Measurements from ENCODE around the gene PACS2.

PACS2 gene

DNA sequence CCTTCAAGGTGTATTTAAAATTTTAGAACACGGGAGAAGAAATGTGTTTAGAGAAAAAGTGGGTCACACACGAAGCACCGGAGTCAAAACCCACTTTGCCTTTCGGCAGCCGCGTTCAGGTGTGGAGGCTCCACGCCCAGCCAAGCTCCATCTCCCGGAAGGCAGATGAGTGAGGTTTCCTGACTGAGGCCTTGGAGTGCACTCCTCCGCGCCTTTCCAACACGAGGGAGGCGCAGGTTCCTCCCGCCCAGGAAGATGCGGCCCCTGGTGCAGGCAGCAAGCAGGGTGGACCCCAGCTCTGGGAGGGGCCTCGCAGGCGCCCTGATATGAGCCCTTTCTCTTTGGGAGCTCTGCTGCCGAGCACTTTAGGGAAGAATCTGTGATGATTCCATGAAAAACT lies 127.6 kb downstream of the PACS2 start:
- H3K36me3 ChIP-seq (ENCODE audit: control insufficient read depth in 4 of 4, insufficient read depth in 4 of 4, low read length in 3 of 4): peaks cover 0 to 65% (median 46%) of the 10 kb centered on the region in 4 experiments
- CTCF ChIA-PET: interaction anchor here (1.0 kb wide), 1 partner anchor 15 kb away, joined by 4 read pairs; no protein-coding TSS in a partner anchor

GRCh38 chr14:105442834-105443233 lies 128.3 kb downstream of the PACS2 start:
- DNase-seq: no peak
- POLR2A ChIA-PET: no interaction called here
- Histone ChIP-seq H3K4me3 (ENCODE audit: control insufficient read depth in 1 of 7, extremely low read depth in 1 of 7, insufficient read depth in 4 of 7, low read depth in 2 of 7, low read length in 6 of 7) (no peak overlapping the region), H3K9me3 (ENCODE audit: control extremely low read depth in 1 of 5, control insufficient read depth in 4 of 5, insufficient read depth in 2 of 5, low read depth in 1 of 5, low read length in 4 of 5) (no peaks in the 10 kb centered on the region), H3K27me3 (replicated peaks in 2 of 5; ENCODE audit: control insufficient read depth in 4 of 5, insufficient read depth in 5 of 5, low read length in 4 of 5) (no peaks in the 10 kb centered on the region), H3K4me1 (ENCODE audit: control extremely low read depth in 1 of 4, control insufficient read depth in 4 of 4, insufficient read depth in 4 of 4, low read length in 3 of 4) (no peaks in the 10 kb centered on the region), H3K27ac (ENCODE audit: insufficient read depth in 1 of 2, low read depth in 1 of 2, low read length in 2 of 2, poor library complexity in 1 of 2, severe bottlenecking in 2 of 2) (no peak overlapping the region), H3K36me3 (ENCODE audit: control insufficient read depth in 4 of 4, insufficient read depth in 4 of 4, low read length in 3 of 4) (peaks cover 0 to 62% (median 45%) of the 10 kb centered on the region in 4 experiments)
- CTCF ChIA-PET: no interaction called here
- WGBS (ENCODE audit: insufficient coverage): 90% methylated on average over 12 of the region's 12 CpGs

More for the DNA sequence above, 127.6 kb downstream of the PACS2 start:
- 86% methylated on average over 17 of the region's 17 CpGs for WGBS (ENCODE audit: insufficient coverage)
- POLR2A ChIA-PET: no interaction called here
- no peaks in the 10 kb centered on the region for H3K4me1 ChIP-seq (ENCODE audit: control extremely low read depth in 1 of 4, control insufficient read depth in 4 of 4, insufficient read depth in 4 of 4, low read length in 3 of 4)
- no peak overlapping the region for H3K4me3 ChIP-seq (ENCODE audit: control insufficient read depth in 1 of 7, extremely low read depth in 1 of 7, insufficient read depth in 4 of 7, low read depth in 2 of 7, low read length in 6 of 7)
- no peak overlapping the region for H3K27ac ChIP-seq (ENCODE audit: insufficient read depth in 1 of 2, low read depth in 1 of 2, low read length in 2 of 2, poor library complexity in 1 of 2, severe bottlenecking in 2 of 2)
- no peaks in the 10 kb centered on the region for H3K27me3 ChIP-seq (replicated peaks in 2 of 5; ENCODE audit: control insufficient read depth in 4 of 5, insufficient read depth in 5 of 5, low read length in 4 of 5)
- no peaks in the 10 kb centered on the region for H3K9me3 ChIP-seq (ENCODE audit: control extremely low read depth in 1 of 5, control insufficient read depth in 4 of 5, insufficient read depth in 2 of 5, low read depth in 1 of 5, low read length in 4 of 5)
- DNase-seq: no peak

DNA sequence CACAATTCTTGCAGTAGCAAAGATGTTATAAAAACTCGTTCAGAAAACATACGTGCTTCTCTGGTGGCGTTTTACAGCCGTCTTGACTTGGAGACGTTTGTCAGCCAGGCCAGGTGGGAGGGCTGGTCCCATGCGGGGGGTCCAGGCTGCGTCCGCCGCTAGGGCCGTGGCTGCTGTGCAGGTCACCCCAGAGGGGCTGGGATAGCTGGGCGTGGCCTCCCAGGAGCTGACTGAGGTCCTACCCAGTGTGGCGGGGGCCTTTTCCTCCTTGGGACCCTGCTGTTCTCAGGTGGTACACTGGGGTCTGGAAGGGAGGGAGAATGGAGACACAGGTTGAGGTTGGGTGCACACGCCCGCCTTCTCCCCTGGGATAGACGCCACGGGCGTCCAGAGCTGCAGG lies 130.3 kb downstream of the PACS2 start:
- no peaks in the 10 kb centered on the region for H3K9me3 ChIP-seq (ENCODE audit: control extremely low read depth in 1 of 5, control insufficient read depth in 4 of 5, insufficient read depth in 2 of 5, low read depth in 1 of 5, low read length in 4 of 5)
- peaks cover 0 to 54% (median 37%) of the 10 kb centered on the region in 4 experiments for H3K36me3 ChIP-seq (ENCODE audit: control insufficient read depth in 4 of 4, insufficient read depth in 4 of 4, low read length in 3 of 4)
- ChIA-PET POLR2A (no interaction called here), CTCF (interaction anchor here (0.7 to 2.7 kb wide), 3 partner anchors 9 to 74 kb away, joined by 3 to 11 read pairs (median 4); no protein-coding TSS in a partner anchor)
- DNase-seq: no peak
- no peak overlapping the region for H3K4me3 ChIP-seq (ENCODE audit: control insufficient read depth in 1 of 7, extremely low read depth in 1 of 7, insufficient read depth in 4 of 7, low read depth in 2 of 7, low read length in 6 of 7)
- no peak overlapping the region for H3K27ac ChIP-seq (ENCODE audit: insufficient read depth in 1 of 2, low read depth in 1 of 2, low read length in 2 of 2, poor library complexity in 1 of 2, severe bottlenecking in 2 of 2)
- no peaks in the 10 kb centered on the region for H3K4me1 ChIP-seq (ENCODE audit: control extremely low read depth in 1 of 4, control insufficient read depth in 4 of 4, insufficient read depth in 4 of 4, low read length in 3 of 4)
- WGBS (ENCODE audit: insufficient coverage): 93% methylated on average over 17 of the region's 17 CpGs
- no peaks in the 10 kb centered on the region for H3K27me3 ChIP-seq (replicated peaks in 2 of 5; ENCODE audit: control insufficient read depth in 4 of 5, insufficient read depth in 5 of 5, low read length in 4 of 5)

GRCh38 chr14:105445290-105445689 lies 130.7 kb downstream of the PACS2 start:
- Histone ChIP-seq H3K9me3 (ENCODE audit: control extremely low read depth in 1 of 5, control insufficient read depth in 4 of 5, insufficient read depth in 2 of 5, low read depth in 1 of 5, low read length in 4 of 5) (no peaks in the 10 kb centered on the region), H3K36me3 (ENCODE audit: control insufficient read depth in 4 of 4, insufficient read depth in 4 of 4, low read length in 3 of 4) (peaks cover 0 to 54% (median 37%) of the 10 kb centered on the region in 4 experiments), H3K4me1 (ENCODE audit: control extremely low read depth in 1 of 4, control insufficient read depth in 4 of 4, insufficient read depth in 4 of 4, low read length in 3 of 4) (no peaks in the 10 kb centered on the region), H3K27ac (ENCODE audit: insufficient read depth in 1 of 2, low read depth in 1 of 2, low read length in 2 of 2, poor library complexity in 1 of 2, severe bottlenecking in 2 of 2) (no peak overlapping the region), H3K4me3 (ENCODE audit: control insufficient read depth in 1 of 7, extremely low read depth in 1 of 7, insufficient read depth in 4 of 7, low read depth in 2 of 7, low read length in 6 of 7) (no peak overlapping the region), H3K27me3 (replicated peaks in 2 of 5; ENCODE audit: control insufficient read depth in 4 of 5, insufficient read depth in 5 of 5, low read length in 4 of 5) (no peaks in the 10 kb centered on the region)
- ChIA-PET POLR2A (no interaction called here), CTCF (interaction anchor here (0.7 to 2.7 kb wide), 3 partner anchors 9 to 74 kb away, joined by 3 to 11 read pairs (median 4); no protein-coding TSS in a partner anchor)
- DNase-seq: no peak
- WGBS (ENCODE audit: insufficient coverage): 95% methylated on average over 24 of the region's 24 CpGs

DNA sequence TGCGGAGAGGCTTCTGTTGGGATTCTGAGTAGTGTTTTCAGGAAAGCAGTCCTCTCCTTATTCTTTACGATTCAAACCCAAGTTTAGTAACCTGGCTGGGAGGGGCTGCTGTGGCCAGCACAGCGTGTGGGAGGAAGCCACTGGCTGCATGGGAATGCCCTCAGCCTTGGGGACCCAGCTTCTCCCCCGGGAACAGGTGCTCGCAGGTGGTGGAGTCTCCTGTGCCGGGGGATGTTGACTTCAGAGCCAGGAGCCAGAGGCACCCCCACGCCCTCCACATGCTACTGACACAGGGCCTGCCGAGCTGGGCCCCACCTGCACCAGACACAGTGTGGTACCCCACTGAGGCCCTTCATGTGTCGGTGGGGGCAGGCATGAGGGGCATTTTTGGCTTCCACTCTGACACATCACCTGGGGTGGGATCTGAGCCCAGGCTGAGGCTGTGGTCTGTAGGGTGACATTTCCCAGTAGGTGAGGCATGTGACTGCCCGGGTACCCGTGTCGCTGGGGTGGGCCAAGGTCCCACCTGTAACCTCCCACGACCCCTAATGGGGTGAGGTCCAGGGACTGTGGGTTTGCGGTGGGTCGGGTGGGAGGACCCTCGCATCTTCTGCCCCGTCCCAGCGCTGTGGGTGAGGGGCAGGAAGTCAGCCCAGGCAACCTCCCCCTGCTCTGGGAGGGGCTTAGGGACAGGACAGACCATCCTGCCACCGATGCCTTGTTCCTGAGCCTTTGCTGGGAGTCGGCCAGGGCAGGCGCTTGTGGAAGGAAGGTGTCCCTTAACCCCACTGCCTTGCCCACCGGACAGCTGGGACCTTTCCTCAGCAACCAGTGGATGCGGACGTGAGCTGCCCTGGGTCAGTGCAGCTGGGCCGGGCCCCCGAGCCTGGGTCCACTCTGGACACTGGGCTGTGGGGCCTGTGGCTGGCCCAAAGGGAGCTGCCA lies 131.6 kb downstream of the PACS2 start:
- WGBS (ENCODE audit: insufficient coverage): 95% methylated on average over 18 of the region's 26 CpGs
- H3K27ac ChIP-seq (ENCODE audit: insufficient read depth in 1 of 2, low read depth in 1 of 2, low read length in 2 of 2, poor library complexity in 1 of 2, severe bottlenecking in 2 of 2): no peak overlapping the region
- H3K4me3 ChIP-seq (ENCODE audit: control insufficient read depth in 1 of 7, extremely low read depth in 1 of 7, insufficient read depth in 4 of 7, low read depth in 2 of 7, low read length in 6 of 7): no peak overlapping the region
- H3K36me3 ChIP-seq (ENCODE audit: control insufficient read depth in 4 of 4, insufficient read depth in 4 of 4, low read length in 3 of 4): peaks cover 0 to 58% (median 40%) of the 10 kb centered on the region in 4 experiments
- ChIA-PET CTCF (interaction anchor here (0.9 to 3.0 kb wide), 6 partner anchors 10 to 82 kb away, joined by 3 to 15 read pairs (median 8); no protein-coding TSS in a partner anchor), POLR2A (no interaction called here)
- no peaks in the 10 kb centered on the region for H3K4me1 ChIP-seq (ENCODE audit: control extremely low read depth in 1 of 4, control insufficient read depth in 4 of 4, insufficient read depth in 4 of 4, low read length in 3 of 4)
- no peak for DNase-seq
- H3K9me3 ChIP-seq (ENCODE audit: control extremely low read depth in 1 of 5, control insufficient read depth in 4 of 5, insufficient read depth in 2 of 5, low read depth in 1 of 5, low read length in 4 of 5): no peaks in the 10 kb centered on the region
- H3K27me3 ChIP-seq (replicated peaks in 2 of 5; ENCODE audit: control insufficient read depth in 4 of 5, insufficient read depth in 5 of 5, low read length in 4 of 5): no peaks in the 10 kb centered on the region

DNA sequence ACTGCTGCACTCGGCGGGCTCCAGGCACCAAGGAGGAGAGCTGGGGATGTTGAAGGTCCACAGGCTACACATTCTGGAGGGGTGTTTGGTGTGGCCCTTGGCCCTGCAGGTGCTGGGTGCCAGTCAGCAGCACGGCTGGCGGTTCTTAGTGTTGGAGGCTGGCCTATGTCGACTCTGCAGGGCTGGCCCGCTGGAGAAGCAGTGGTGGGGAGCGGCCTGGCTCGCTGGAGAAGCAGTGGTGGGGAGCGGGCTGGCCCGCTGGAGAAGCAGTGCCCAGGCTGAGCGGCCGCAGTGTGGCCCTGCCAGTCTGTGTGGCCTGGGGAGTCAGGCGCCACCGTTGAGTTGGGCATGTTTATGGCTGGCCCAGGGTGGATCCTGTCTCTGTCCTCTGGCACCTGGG lies 132.4 kb downstream of the PACS2 start:
- POLR2A ChIA-PET: no interaction called here
- no peak for DNase-seq
- CTCF ChIA-PET: interaction anchor here (0.9 to 3.0 kb wide), 9 partner anchors 11 to 84 kb away, joined by 3 to 15 read pairs (median 5); partner anchors contain the start of gene CRIP1
- peaks cover 0 to 64% (median 44%) of the 10 kb centered on the region in 4 experiments for H3K36me3 ChIP-seq (ENCODE audit: control insufficient read depth in 4 of 4, insufficient read depth in 4 of 4, low read length in 3 of 4)
- H3K27ac ChIP-seq (ENCODE audit: insufficient read depth in 1 of 2, low read depth in 1 of 2, low read length in 2 of 2, poor library complexity in 1 of 2, severe bottlenecking in 2 of 2): no peak overlapping the region
- no peaks in the 10 kb centered on the region for H3K4me1 ChIP-seq (ENCODE audit: control extremely low read depth in 1 of 4, control insufficient read depth in 4 of 4, insufficient read depth in 4 of 4, low read length in 3 of 4)
- H3K27me3 ChIP-seq (replicated peaks in 2 of 5; ENCODE audit: control insufficient read depth in 4 of 5, insufficient read depth in 5 of 5, low read length in 4 of 5): no peaks in the 10 kb centered on the region
- 84% methylated on average over 11 of the region's 14 CpGs for WGBS (ENCODE audit: insufficient coverage)
- H3K9me3 ChIP-seq (ENCODE audit: control extremely low read depth in 1 of 5, control insufficient read depth in 4 of 5, insufficient read depth in 2 of 5, low read depth in 1 of 5, low read length in 4 of 5): no peaks in the 10 kb centered on the region
- no peak overlapping the region for H3K4me3 ChIP-seq (ENCODE audit: control insufficient read depth in 1 of 7, extremely low read depth in 1 of 7, insufficient read depth in 4 of 7, low read depth in 2 of 7, low read length in 6 of 7)

All from common myeloid progenitor, CD34-positive (primary cell).